ENCODE data around the gene ALDH1A2. TPM values are rescaled to one million over a fixed set of nuclear protein-coding genes. Genes with fewer than 3 reads are reported as not detected.
"Not testable (repeated sequence)": the region's sequence is repeated elsewhere in the genome, so short reads cannot be mapped to it uniquely, and the experiment has no call there.

The ALDH1A2 gene
- total and polyA plus RNA-seq, 11 donors: 1.9 to 63.3 (median 6.8) TPM

- 79 to 83% (median 81%) methylated on average over 6 of the region's 6 CpGs for WGBS, 4 donors
- intact Hi-C loops (cut with DNase I): no loop called here
- Histone ChIP-seq H3K27ac (no peak overlapping the region), H3K4me3 (no peak overlapping the region), H3K27me3 (no peaks in the 10 kb centered on the region), H3K4me1 (no peaks in the 10 kb centered on the region), H3K36me3 (no peaks in the 10 kb centered on the region), H3K9me3 (peaks cover 0 to 15% (median 0%) of the 10 kb centered on the region in 12 donors)
- no peak for TF ChIP-seq POLR2A (IDR thresholded peaks at IDR 0.05)
- TF ChIP-seq, protein P1, sequence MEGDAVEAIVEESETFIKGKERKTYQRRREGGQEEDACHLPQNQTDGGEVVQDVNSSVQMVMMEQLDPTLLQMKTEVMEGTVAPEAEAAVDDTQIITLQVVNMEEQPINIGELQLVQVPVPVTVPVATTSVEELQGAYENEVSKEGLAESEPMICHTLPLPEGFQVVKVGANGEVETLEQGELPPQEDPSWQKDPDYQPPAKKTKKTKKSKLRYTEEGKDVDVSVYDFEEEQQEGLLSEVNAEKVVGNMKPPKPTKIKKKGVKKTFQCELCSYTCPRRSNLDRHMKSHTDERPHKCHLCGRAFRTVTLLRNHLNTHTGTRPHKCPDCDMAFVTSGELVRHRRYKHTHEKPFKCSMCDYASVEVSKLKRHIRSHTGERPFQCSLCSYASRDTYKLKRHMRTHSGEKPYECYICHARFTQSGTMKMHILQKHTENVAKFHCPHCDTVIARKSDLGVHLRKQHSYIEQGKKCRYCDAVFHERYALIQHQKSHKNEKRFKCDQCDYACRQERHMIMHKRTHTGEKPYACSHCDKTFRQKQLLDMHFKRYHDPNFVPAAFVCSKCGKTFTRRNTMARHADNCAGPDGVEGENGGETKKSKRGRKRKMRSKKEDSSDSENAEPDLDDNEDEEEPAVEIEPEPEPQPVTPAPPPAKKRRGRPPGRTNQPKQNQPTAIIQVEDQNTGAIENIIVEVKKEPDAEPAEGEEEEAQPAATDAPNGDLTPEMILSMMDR (IDR thresholded peaks at IDR 0.05): no peak
- ATAC-seq: no peak
- DNase-seq: no peak
Measured at GRCh38 chr15:58002338-58003126, 63.0 kb downstream of the ALDH1A2 start.

DNA sequence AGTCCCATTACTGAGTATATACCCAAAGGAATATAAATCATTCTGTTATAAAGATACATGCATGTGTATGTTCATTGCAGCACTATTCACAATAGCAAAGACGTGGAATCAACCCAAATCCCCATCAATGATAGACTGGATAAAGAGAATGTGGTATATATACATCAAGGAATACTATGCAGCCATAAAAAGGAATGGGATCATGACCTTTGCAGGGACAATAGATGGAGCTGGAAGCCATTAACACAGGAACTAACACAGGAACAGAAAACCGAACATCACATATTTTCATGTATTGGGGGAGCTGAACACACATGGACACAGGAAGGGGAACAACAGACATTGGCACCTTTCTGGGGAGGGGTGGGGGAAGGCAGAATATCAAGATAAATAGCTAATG lies 65.8 kb downstream of the ALDH1A2 start:
- ATAC-seq; DNase-seq; H3K4me3 ChIP-seq; H3K27ac ChIP-seq; H3K9me3 ChIP-seq; H3K4me1 ChIP-seq; intact Hi-C loops (cut with DNase I); H3K36me3 ChIP-seq; H3K27me3 ChIP-seq: not testable (repeated sequence)
- 76 to 86% (median 83%) methylated on average over 2 of the region's 2 CpGs for WGBS, 4 donors

GRCh38 chr15:57996561-57996960 lies 69.0 kb downstream of the ALDH1A2 start:
- intact Hi-C loops (cut with DNase I): no loop called here
- no peak overlapping the region for H3K4me3 ChIP-seq
- H3K9me3 ChIP-seq: peaks cover 0 to 10% (median 0%) of the 10 kb centered on the region in 12 donors
- no peak for TF ChIP-seq POLR2A (IDR thresholded peaks at IDR 0.05)
- TF ChIP-seq, protein P1 (IDR thresholded peaks at IDR 0.05): no peak
- WGBS, 4 donors: 93 to 97% (median 95%) methylated on average over 1 of the region's 1 CpG
- H3K36me3 ChIP-seq: peaks cover 0 to 18% (median 0%) of the 10 kb centered on the region in 9 donors
- H3K27me3 ChIP-seq: no peaks in the 10 kb centered on the region
- H3K4me1 ChIP-seq: no peaks in the 10 kb centered on the region
- H3K27ac ChIP-seq: no peak overlapping the region
- ATAC-seq: no peak
- DNase-seq: no peak

- Histone ChIP-seq H3K27me3 (no peaks in the 10 kb centered on the region), H3K9me3 (peaks cover 0 to 6% (median 0%) of the 10 kb centered on the region in 12 donors), H3K4me3 (no peak overlapping the region), H3K27ac (no peak overlapping the region), H3K36me3 (peaks cover 0 to 24% (median 0%) of the 10 kb centered on the region in 9 donors), H3K4me1 (no peaks in the 10 kb centered on the region)
- ATAC-seq (no peak), DNase-seq (no peak)
- intact Hi-C loops (cut with DNase I): no loop called here
- 89 to 92% (median 92%) methylated on average over 3 of the region's 3 CpGs for WGBS, 4 donors
- TF ChIP-seq, protein P1 (IDR thresholded peaks at IDR 0.05): no peak
- TF ChIP-seq POLR2A (IDR thresholded peaks at IDR 0.05): no peak
Measured at GRCh38 chr15:57994221-57995049, 71.1 kb downstream of the ALDH1A2 start.
